HG03108 (cell line): Measurements from ENCODE around the gene TMEM50A.
"Not testable (repeated sequence)": the region's sequence is repeated elsewhere in the genome, so short reads cannot be mapped to it uniquely, and the experiment has no call there.

Experiments
- ATAC-seq: cut with Tn5 transposase; IDR thresholded peaks from one replicate; pipeline ENCODE4 v1.9.1; 2021; ENCODE audit warnings: moderate library complexity; ENCODE audit not compliant: unreplicated experiment

Gene TMEM50A

GRCh38 chr1:25329950-25330349, 8.2 kb upstream of the TMEM50A start:
- ATAC-seq = not testable (repeated sequence)

- ATAC-seq = peak; percentile 34
Observed at GRCh38 chr1:25336922-25337354, 1.2 kb upstream of the TMEM50A start.

- ATAC-seq = peak; percentile 34
Observed at GRCh38 chr1:25337483-25338187, 499 bp upstream of the TMEM50A start.

GRCh38 chr1:25338986-25339385, 852 bp downstream of the TMEM50A start:
- no peak for ATAC-seq

- ATAC-seq = no peak
Observed at GRCh38 chr1:25341746-25342145, 3.6 kb downstream of the TMEM50A start.

GRCh38 chr1:25342846-25343245, 4.7 kb downstream of the TMEM50A start:
- no peak for ATAC-seq

GRCh38 chr1:25343872-25344271, 5.7 kb downstream of the TMEM50A start:
- no peak for ATAC-seq

- no peak for ATAC-seq
Observed at GRCh38 chr1:25347556-25347955, 9.4 kb downstream of the TMEM50A start.

GRCh38 chr1:25349606-25350005, 11.5 kb downstream of the TMEM50A start:
- no peak for ATAC-seq

- ATAC-seq = no peak
Observed at GRCh38 chr1:25355841-25356395, 17.8 kb downstream of the TMEM50A start.

- ATAC-seq = no peak
Observed at GRCh38 chr1:25356441-25356840, 18.3 kb downstream of the TMEM50A start.

GRCh38 chr1:25356848-25357247, 18.7 kb downstream of the TMEM50A start:
- ATAC-seq = no peak

- ATAC-seq = no peak
Observed at GRCh38 chr1:25360596-25361581, 22.8 kb downstream of the TMEM50A start.

- no peak for ATAC-seq
Observed at GRCh38 chr1:25361901-25362300, 23.8 kb downstream of the TMEM50A start.

- not testable (repeated sequence) for ATAC-seq
Observed at GRCh38 chr1:25362634-25363559, 24.8 kb downstream of the TMEM50A start.

- ATAC-seq = no peak
Observed at GRCh38 chr1:25369241-25369640, 31.1 kb downstream of the TMEM50A start.

GRCh38 chr1:25369691-25370271, 31.6 kb downstream of the TMEM50A start:
- ATAC-seq = not testable (repeated sequence)

- ATAC-seq = not testable (repeated sequence)
Observed at GRCh38 chr1:25371757-25372156, 33.6 kb downstream of the TMEM50A start.

- ATAC-seq = not testable (repeated sequence)
Observed at GRCh38 chr1:25378367-25378766, 40.2 kb downstream of the TMEM50A start.

GRCh38 chr1:25382543-25382942, 44.4 kb downstream of the TMEM50A start:
- not testable (repeated sequence) for ATAC-seq
